ENCODE data around the gene AQP7. TPM values are rescaled to one million over a fixed set of nuclear protein-coding genes. Genes with fewer than 3 reads are reported as not detected.

The AQP7 gene
- total RNA-seq, 1 donor from 2014 or later, result not detected

- no peak for DNase-seq (ENCODE audit: low read depth)
- TF ChIP-seq, protein P1, sequence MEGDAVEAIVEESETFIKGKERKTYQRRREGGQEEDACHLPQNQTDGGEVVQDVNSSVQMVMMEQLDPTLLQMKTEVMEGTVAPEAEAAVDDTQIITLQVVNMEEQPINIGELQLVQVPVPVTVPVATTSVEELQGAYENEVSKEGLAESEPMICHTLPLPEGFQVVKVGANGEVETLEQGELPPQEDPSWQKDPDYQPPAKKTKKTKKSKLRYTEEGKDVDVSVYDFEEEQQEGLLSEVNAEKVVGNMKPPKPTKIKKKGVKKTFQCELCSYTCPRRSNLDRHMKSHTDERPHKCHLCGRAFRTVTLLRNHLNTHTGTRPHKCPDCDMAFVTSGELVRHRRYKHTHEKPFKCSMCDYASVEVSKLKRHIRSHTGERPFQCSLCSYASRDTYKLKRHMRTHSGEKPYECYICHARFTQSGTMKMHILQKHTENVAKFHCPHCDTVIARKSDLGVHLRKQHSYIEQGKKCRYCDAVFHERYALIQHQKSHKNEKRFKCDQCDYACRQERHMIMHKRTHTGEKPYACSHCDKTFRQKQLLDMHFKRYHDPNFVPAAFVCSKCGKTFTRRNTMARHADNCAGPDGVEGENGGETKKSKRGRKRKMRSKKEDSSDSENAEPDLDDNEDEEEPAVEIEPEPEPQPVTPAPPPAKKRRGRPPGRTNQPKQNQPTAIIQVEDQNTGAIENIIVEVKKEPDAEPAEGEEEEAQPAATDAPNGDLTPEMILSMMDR (IDR thresholded peaks at IDR 0.05; ENCODE audit: insufficient read depth, low read length, poor library complexity, severe bottlenecking), result no peak
- Histone ChIP-seq H3K4me3 (ENCODE audit: low read depth, low read length) (no peak overlapping the region), H3K36me3 (ENCODE audit: control insufficient read depth, insufficient read depth, low read length) (no peaks in the 10 kb centered on the region), H3K27me3 (ENCODE audit: control insufficient read depth, insufficient read depth, low read length) (peaks cover 6% of the 10 kb centered on the region)
These were observed 38.2 kb upstream of the AQP7 start for GRCh38 chr9:33440609-33441008.

- DNase-seq (ENCODE audit: low read depth), result no peak
- TF ChIP-seq, protein P1 (IDR thresholded peaks at IDR 0.05; ENCODE audit: insufficient read depth, low read length, poor library complexity, severe bottlenecking), result no peak
- Histone ChIP-seq H3K36me3 (ENCODE audit: control insufficient read depth, insufficient read depth, low read length) (no peaks in the 10 kb centered on the region), H3K27me3 (ENCODE audit: control insufficient read depth, insufficient read depth, low read length) (peaks cover 6% of the 10 kb centered on the region), H3K4me3 (ENCODE audit: low read depth, low read length) (no peak overlapping the region)
These were observed 37.8 kb upstream of the AQP7 start for GRCh38 chr9:33440204-33440603.

GRCh38 chr9:33439731-33440130, 37.4 kb upstream of the AQP7 start:
- TF ChIP-seq, protein P1 (IDR thresholded peaks at IDR 0.05; ENCODE audit: insufficient read depth, low read length, poor library complexity, severe bottlenecking), result no peak
- no peak overlapping the region for H3K4me3 ChIP-seq (ENCODE audit: low read depth, low read length)
- DNase-seq (ENCODE audit: low read depth), result no peak
- H3K27me3 ChIP-seq (ENCODE audit: control insufficient read depth, insufficient read depth, low read length), result peaks cover 10% of the 10 kb centered on the region
- H3K36me3 ChIP-seq (ENCODE audit: control insufficient read depth, insufficient read depth, low read length), result no peaks in the 10 kb centered on the region

GRCh38 chr9:33438926-33439680, 36.7 kb upstream of the AQP7 start:
- TF ChIP-seq, protein P1 (IDR thresholded peaks at IDR 0.05; ENCODE audit: insufficient read depth, low read length, poor library complexity, severe bottlenecking), result no peak

GRCh38 chr9:33437898-33438297, 35.5 kb upstream of the AQP7 start:
- H3K36me3 ChIP-seq (ENCODE audit: control insufficient read depth, insufficient read depth, low read length), result no peaks in the 10 kb centered on the region
- peaks cover 12% of the 10 kb centered on the region for H3K27me3 ChIP-seq (ENCODE audit: control insufficient read depth, insufficient read depth, low read length)
- TF ChIP-seq, protein P1 (IDR thresholded peaks at IDR 0.05; ENCODE audit: insufficient read depth, low read length, poor library complexity, severe bottlenecking), result no peak
- H3K4me3 ChIP-seq (ENCODE audit: low read depth, low read length), result no peak overlapping the region
- DNase-seq (ENCODE audit: low read depth), result no peak

More at GRCh38 chr9:33438926-33439680, 36.7 kb upstream of the AQP7 start:
- no peak for DNase-seq (ENCODE audit: low read depth)
- Histone ChIP-seq H3K4me3 (ENCODE audit: low read depth, low read length) (no peak overlapping the region), H3K36me3 (ENCODE audit: control insufficient read depth, insufficient read depth, low read length) (no peaks in the 10 kb centered on the region), H3K27me3 (ENCODE audit: control insufficient read depth, insufficient read depth, low read length) (peaks cover 12% of the 10 kb centered on the region)

DNA sequence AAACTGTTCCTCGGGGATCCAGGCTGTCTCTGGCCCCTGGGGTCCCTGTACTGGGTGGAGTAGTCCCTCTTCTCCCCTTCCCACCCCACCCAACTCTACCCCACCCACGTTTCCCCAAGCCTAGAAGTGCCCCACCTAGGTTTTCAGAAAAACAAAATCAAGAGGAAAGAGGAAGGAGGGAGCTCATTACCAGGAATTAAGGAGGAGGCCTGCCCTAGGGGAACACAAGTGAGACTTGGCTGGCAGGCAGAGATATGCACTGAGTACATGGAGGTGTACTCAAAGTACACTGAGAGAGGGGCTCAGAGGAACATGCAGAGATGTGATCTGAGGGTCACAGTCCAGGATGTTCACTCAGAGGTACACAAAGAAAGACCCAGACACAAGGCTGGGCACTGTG, 34.8 kb upstream of the AQP7 start:
- DNase-seq (ENCODE audit: low read depth), result no peak
- no peak overlapping the region for H3K4me3 ChIP-seq (ENCODE audit: low read depth, low read length)
- TF ChIP-seq, protein P1 (IDR thresholded peaks at IDR 0.05; ENCODE audit: insufficient read depth, low read length, poor library complexity, severe bottlenecking), result no peak
- H3K36me3 ChIP-seq (ENCODE audit: control insufficient read depth, insufficient read depth, low read length), result no peaks in the 10 kb centered on the region
- H3K27me3 ChIP-seq (ENCODE audit: control insufficient read depth, insufficient read depth, low read length), result peaks cover 12% of the 10 kb centered on the region
